Measurements from ENCODE around the gene CELF1.

DNA sequence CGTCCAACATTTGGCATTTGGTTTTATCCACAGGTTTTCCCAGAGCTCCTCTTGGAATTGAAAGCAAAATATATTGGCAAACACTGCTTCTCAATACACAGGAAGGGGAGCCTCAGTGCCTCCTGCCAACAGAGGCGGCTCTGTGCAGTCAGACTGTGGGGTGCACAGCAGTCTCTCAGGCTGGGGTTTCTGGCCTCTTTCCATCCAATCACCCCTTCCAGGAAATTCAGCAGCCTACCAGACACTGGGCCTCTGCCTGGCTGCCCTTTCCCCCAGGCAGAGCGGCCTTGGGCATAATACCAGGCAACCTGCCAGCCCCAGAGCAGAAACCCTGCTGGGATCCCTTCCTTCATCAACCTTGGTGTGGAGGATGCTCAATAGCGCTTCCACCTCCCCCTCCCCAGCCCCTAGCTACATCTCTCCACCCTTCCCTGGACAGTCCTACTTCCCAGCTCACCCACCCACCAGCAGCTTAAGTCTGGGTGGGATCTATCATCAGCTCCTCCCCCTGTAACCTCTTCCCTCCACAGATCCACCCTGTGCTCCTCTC is 86.2 kb downstream of the CELF1 start:
- TF ChIP-seq ZNF274 (IDR thresholded peaks at IDR 0.05; ENCODE audit: low read depth, low read length) = no peak
- no peak for TF ChIP-seq SUZ12 (IDR thresholded peaks at IDR 0.05; ENCODE audit: extremely low read depth, insufficient read depth, insufficient read length)

Measured in NT2/D1 (cell line).